ENCODE results near the gene TMEM18.

The TMEM18 gene

DNA sequence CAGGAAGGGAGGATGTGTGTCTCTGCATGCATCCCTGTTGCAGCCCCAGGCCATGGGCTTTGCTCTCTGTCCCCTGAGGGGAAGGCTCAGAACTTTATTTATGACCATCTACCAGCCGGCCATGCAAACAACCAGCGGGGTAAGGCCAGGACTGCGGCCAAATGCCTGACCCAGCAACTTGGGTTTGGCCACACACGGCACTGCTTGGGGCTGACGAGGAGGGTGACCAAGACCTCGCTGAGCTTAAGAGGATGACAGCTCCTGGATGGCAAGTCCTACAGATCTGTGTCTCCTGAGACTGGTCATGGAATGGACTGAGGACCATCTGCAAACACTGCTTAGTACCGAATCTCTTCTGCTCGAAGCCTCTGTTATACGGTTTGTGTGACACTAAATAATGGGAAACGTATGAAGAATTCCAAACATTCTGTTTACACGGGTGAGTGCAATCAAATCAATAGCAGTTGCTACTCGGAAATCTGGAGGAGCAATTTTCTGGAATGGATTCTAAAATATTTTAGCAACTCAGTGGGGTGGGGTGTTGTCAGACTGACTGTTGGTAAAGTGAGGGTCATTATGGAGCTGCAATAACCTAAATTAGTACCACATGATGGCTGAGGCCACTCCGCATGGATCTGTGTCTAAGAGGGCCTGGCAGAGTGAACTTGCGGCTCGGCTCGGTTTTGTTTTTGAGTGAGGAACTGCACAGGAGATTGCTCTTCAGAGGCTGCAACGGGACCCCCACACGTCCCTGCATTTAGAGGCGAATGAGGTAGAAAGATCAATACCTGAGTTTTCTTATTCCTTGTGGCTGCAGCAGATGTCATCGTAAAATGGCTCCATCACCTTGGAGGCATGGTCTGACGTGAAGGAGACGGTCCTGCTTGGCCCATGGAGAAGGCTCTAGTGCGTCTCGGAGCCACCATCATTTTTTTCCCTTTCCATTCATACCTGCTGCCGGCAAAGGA, 26.6 kb downstream of the TMEM18 start:
- no peak for DNase-seq (ENCODE audit: low spot score)

DNA sequence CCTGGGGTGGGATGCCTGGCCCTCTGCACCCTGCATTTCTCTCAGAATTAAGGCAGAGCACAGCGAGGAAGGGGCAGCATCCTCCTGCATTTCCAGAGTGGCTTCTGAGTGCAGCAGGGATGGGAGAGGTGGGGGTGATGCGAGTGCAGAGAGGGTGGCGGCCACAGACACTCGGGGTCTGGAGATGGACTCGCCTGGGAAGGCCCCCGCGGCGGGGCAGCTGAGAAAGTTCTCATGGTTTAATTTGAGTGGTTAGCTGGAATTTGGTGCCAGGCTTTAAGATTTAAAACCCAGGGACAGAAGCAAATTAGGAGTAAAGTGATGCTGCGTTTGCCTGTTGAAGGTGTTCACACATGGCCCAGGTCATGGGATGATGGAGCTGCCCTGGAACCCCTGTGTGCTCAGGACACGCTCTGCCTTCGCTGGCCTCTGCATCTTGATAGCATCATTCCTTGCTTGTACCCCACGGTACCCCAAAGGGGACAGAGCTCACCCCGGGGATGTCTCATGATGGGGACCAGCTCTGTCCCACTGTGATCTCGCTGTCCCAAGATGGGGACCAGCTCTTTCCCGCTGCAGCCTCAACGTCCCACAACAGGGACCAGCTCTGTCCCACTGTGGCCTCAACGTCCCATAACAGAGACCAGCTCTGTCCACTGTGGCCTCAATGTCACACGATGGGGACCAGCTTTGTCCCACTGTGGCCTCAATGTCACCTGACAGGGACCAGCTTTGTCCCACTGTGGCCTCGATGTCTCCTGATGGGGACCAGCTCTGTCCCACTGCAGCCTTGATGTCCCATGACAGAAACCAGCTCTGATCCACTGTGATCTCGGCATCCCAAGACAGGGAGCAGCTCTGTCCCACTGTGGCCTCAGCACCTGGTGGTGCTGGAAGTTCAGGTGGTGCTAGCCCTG, 27.5 kb downstream of the TMEM18 start:
- DNase-seq (ENCODE audit: low spot score) = no peak

DNA sequence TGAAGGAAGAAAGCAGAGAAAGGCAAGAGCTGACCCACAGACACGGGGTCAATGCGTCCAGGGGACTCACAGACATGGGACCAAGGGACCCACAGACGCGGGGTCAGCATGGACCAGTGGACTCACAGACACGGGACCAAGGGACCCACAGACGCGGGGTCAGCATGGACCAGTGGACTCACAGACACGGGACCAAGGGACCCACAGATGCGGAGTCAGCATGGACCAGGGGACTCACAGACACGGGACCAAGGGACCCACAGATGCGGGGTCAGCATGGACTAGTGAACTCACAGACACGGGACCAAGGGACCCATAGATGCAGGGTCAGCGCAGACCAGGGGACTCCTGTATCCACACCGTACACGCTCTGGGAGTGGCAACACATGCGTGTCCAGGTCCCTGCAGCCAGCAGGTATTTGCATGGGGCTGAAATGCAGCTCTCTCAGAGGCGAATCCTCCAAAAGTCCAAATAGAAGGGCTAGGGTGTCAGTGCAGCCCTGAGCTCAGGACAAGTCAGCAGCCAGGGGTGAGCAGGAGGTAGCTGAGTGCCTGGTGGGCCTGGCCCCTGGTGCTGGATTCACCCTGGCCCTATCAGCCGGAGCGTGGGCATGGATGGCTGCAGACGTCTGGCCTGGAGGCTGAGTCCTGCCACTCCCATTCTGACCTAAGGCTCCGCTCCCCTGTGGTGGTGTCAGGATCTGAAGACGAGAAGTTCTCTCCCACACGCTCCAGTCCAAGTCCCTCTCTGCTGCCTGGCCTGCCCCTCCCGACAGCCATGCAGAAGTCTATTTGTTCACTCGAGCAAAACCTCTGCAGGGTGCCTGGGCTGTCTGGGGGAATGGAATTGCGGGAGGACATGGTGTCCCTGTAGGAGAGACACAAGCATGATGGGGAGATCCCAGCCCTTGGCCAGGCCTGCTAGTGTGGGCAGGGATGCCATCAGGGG, 28.5 kb downstream of the TMEM18 start:
- DNase-seq (ENCODE audit: low spot score) = no peak

DNA sequence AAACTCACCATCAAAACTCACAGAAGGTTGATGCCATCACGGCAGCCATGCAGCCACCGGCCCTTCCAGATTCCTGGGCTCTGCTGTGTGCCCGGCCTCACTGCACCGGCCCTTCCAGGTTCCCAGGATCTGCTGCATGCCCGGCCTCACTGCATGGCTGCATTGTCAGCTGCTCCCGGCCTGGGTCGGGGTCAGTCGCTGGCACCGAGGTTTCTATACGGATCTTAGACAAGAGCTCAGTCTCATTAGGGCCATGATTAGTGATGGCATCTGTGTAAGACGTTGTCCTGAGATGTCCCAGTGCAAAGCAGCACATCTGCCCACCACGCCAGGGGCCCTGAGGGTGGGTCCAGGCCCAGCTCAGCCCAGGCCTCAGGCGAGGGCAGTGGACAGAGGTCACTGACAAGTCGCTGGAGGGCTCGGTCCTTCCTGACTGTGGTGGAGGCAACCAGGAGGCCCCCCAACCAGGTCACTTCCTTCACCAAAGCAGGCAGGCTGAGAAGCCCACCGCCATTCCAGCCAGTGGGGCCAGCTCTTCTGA, 29.4 kb downstream of the TMEM18 start:
- DNase-seq (ENCODE audit: low spot score) = no peak

DNA sequence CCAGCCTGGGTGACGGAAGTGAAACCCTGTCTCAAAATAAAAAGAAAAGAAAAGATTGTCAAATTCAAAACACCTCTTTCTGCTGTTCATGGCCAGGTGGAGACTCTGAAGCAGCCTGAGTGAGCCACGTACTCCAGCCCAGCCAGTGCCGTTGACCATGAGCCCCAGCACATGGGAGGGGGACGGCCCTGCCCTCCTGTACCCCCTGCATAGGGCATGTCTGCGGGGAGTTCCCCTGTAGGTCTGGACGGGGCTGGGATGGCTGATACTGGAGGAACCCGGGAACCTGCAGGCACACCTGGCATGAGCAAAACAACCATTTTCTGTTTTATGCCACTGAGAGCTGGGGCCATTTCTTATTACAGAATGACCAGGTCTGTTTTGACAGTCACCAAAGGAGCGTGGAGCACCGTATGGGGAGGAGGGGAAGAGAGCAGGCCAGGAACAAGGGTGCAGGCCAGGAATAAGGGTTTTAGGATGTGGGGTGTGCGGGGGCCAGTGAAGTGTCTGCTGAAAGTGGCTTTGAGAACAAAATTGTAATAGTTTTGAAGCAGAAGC, 30.1 kb downstream of the TMEM18 start:
- no peak for DNase-seq (ENCODE audit: low spot score)

DNA sequence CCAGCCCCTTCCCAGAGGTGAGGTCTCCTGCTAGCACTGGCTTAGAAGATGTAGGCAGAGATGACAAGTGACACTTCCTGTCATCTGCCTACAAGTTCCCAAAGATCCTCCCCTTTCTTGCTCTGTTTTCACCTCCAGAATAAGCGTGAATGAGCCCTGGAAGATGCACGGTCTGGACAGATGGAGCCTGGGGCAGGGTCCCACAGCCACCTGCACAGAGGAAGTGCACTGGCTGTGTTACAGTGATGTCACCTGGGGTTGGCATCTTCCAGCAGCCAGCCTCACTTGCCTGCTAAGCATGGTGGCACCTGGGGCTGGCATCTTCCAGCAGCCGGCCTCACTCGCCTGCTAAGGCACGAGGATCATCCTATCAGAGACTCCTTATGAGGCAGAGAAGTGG, 32.3 kb downstream of the TMEM18 start:
- no peak for DNase-seq (ENCODE audit: low spot score)

DNA sequence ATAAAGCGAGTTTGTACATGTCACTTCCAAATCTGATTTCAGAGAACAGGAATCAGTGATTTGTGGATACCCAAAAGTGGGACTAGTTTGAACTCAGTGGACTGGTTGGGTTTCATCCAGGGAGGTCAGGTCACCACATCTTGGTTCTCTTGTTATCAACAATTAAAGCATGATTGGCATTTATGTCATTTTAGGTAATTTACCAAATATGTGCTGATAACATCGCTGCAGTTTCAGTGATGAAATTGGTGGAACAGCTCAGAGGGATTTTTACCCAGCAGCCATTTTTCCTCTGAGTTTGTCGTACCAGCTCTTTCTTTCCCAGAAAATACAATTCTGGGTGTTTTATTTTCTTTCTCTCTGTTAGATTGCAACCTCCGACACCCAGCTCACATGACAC, 33.4 kb downstream of the TMEM18 start:
- DNase-seq (ENCODE audit: low spot score) = no peak

DNA sequence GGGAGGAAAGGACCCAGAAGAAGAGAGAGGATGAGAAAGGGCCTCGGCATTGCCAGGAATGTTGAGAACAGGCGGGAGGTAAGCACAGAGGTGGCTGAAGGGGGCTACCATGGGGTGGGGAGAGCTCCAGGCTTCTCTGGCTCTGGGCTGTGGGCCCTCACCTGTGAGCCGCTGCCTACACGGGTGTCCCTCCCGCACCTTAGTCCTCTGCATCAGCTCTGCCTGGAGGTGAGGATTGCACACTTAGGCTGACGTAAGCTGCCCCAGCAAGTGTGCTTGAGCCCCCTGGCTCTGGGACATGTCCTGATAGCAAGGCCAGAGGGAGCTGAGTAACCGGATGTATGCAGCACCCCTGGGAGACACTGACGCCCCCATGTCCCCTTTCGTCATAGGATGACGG, 33.9 kb downstream of the TMEM18 start:
- DNase-seq (ENCODE audit: low spot score) = no peak

DNA sequence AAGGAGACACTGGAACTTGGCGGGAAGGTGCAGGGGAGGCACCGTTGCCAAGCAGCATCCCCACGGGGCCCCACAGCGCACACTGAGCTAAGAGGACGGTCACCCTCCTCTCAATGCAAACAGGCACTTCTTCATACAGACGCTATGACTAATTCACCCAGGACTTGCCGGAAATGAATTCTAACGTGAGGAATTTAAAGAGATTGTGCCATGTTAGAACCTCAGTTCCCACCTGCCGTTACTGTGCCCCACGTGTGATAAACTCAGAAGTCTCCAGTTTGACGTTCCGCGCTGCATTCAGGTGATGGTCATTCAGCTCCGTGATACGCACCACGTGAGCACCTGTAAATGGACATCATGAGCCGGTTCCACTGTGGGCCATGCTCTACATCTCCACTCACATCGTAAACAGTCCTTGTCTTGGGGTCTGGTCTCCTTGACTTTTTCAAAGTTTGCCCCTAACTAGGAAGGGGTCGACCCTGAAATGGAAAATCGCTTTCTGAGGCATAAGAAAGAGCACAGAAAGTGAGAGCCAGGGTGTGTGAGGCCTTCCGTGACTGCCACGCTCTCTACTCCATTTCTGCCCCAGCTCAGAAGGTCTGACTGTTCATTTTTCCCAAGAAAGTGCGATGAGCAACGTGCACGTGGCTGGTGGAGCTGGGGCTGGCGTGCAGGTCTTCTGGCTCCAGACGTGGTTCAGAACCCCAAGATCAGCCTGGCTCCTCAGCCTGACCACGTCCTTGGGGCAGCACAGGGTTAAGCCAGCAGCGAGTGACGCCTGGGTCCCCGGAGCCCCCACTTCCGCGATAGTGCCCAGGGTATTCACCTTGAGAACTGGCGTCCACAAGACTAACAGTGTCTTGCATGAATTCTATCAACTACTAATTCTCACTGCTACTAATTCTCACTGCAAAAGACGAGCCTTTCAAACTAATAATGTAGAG, 35.1 kb downstream of the TMEM18 start:
- no peak for DNase-seq (ENCODE audit: low spot score)

DNA sequence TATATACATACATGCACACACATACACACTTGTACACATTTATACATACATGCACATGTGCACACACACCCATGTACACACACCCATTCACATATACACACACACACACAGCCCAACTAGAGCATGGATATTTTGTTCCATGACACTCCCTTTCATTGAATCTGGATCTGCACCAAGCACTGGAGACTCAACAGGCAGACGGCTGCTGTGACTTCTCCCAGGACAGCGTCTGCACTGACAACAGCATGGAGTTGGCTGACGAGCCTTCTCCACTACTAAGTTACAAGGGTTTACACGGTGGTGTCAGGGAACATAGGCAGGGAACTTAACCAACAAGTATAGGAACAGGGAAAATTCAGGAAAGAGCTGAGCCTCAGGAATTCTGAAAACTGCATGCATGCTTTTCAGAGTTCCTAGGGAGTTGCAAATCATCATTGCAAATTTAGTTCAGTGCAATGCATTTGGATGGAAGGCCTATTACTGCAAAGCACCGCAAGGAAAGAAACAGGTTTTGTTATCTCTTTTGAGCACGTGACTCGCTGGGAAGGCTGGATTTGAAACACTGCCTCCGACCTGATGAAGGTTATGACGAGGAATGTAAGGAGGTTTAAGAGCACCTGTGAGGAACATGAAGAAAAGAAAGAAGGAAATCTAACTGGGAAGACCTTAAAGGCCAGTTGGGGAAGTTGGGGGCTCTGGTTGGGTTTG, 35.9 kb downstream of the TMEM18 start:
- DNase-seq (ENCODE audit: low spot score) = no peak

DNA sequence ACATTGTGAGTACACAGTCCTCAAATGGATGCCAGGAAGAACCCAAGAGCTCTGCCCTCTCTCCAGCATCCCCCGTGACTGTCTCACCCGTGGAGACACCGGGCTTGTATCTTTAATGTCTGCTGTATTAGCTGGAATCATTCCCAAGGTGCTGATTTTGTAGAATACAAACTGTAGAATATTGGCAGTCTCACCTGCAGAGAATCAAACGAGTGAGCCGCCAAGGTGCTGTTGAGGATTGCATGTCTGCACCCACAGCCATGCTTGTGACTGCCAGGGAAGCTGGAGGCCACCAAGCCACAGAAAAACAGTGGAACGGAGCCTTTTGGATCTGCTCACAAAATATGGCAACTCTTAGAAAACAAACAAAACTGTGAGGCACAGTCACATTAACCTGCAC, 37.5 kb downstream of the TMEM18 start:
- DNase-seq (ENCODE audit: low spot score) = no peak

DNA sequence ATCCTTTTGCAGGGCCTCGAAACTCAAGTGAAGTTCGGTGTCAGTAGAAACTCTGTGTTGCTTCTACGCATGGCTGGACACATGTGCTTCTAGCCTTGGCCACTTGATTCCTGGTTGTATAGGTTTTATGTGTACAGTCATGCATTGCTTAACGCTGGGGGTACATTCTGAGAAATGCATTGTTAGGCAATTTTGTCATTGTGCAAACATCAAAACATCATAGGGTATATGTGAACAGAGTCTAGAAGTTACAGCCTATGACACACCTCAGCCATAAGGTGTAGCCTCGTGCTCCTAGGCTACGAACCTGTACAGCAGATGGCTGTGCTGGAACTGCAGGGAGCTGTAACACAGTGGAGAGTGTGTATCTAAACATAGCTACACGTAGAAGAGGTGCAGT, 39.4 kb downstream of the TMEM18 start:
- no peak for DNase-seq (ENCODE audit: low spot score)

DNA sequence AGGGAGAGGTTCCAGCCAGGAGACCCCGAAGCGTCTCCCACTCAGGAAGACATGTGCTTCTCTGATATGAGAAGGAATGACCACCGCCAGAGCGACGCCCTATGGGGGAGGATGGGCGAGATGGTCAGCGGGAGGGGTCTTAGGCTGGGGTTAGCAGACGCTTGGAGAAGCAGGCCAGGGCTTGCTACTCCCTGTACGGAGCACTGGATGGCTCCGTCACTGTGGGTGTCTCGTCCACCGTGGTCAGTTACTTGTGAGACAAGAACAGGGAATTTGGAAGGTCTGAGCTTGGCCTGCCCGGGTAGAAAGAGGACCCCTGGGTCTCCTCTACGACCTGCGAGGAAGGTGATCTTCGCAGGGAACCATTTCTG, 39.8 kb downstream of the TMEM18 start:
- DNase-seq (ENCODE audit: low spot score) = no peak

DNA sequence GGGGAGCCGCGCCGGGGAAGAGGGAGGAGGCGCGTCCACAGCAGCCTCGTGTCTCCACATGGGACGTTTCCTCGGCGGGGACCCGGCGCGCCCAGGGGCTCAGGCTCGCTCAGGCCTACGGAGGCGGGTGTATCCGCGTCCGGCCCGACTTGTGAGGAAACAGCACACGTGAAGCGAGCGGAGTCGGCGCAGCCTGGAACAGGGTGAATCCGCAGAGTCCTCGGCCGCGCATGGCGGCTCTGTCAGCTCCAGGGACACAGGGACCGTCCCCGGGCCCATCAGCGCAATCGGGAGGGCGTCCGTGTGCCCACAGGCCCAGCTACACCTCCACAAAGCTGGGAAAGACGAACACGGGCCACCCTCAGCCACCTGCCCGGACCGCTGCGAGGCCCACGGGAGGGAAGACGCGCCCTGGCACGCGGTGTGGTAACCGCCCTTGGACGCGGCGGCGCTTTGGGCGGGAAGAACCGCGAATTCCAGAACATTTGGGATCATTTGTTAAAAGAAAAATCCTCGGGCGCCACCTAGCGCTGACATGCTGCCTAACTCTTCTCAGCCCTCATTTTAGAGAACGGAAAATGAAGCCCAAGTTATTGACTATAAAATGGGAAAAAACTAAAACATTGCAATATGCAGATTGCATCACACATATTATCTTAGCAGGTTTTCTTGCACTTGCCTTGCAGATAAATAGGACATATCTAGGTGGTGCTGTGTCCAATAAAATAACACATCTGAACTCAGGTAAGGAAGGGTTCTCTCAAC, 40.4 kb downstream of the TMEM18 start:
- peak; percentile 52 for DNase-seq (ENCODE audit: low spot score)

DNA sequence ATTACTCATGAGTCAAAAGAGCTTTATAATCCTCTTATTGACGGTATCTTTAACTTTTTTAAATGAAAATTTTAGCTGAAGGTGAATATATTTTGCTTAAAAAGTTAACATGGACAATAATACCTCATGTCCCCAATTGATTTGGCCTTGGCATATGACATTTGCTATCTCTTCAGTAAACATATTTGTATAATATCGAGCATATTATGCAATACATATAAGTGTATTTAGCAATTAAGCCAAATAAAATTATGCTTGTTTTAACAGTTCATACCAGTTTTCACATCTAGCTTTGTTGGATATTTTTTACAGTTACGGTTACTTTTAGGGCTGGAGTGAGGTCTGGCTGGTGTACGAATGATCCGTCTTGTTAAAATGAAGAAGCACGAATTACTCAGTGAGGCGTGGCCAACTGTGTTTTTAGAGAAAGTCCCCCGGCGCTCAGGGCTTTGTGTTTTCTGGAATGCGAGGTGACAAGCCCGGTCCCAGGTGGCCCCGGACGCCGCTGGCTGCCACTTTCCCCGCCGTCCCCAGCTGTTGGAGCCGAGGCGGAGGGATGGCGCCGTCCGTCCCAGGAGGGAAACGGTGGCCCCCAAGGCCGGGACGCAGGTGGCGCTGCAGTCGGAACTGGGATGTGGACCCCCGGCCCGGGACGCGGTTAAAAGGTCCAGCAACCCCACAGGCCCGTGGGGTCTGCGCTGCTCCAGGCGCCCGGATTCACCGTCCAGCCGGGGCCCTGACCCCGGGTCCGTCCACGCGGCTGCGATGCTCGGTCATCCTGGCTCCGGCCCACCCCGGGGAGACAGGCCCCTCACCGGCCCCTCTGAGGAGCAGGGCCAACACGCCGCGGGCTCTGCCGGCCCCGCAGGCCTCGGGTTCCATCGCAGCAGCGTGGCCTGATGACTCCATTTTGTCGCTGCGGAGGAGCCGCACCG, 41.3 kb downstream of the TMEM18 start:
- no peak for DNase-seq (ENCODE audit: low spot score)

DNA sequence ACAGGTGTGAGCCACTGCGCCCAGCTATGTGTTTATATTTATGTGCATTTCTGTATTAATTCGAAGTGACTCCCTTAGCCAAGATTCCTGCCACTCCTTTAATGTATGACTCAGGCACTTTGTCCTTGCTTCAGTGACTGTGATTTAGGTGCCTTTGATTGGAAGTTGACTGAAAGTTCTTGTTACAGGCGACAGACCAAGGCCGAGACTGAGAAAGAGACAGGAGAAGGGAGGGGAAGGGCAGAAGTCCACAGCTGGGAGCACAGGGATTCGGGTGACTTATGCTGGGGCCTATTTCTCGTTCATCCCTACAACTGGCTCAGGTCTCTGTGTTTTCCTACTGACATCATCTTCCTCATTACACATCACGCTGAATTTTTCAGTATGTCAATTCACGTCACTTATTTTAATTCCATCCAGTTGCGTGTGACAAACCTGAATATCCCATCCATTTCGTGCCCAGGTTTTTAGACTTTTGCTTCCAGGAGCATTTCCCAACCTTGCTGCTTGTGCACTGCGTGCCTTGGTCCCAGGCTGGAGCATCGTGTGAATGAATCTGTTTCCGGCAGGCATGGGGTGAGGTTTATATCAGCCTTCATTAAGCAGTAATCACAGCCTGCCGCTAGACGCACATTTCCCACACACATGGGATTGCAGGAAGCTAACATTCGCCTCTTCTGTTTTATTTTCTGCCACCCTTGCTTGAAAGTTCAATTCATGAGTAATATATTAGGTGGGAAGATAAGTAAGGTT, 42.4 kb downstream of the TMEM18 start:
- DNase-seq (ENCODE audit: low spot score) = no peak

DNA sequence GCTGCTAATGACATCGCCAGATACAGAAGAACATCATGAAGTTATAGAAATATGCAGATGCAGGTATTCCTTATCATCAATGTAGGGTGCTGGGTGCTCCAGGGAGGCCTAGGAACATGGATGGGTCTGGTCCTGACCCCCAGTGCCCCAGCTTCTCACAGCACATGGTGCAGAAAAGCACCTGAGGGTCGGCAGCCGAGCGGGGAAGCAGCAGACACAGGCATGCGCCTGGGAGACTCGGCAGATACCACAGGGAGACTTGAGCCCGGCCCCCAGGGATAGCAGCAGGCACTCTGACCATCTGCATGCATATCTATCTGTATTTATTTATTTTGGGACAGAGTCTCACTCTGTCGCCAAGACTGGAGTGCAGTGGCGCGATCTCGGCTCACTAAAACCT, 43.2 kb downstream of the TMEM18 start:
- DNase-seq (ENCODE audit: low spot score) = no peak

Measured in CD4-positive, alpha-beta T cell treated with Interleukin-2 at 100 ng/mL for 4 hours (primary cell).